GM21526 (cell line): ENCODE data around the gene PITX2.

Experiments used
- ATAC-seq: cut with Tn5 transposase; IDR thresholded peaks from one replicate; pipeline ENCODE4 v1.9.1; 2021; ENCODE audit warnings: moderate library complexity; ENCODE audit not compliant: unreplicated experiment, low FRiP score

The PITX2 gene

DNA sequence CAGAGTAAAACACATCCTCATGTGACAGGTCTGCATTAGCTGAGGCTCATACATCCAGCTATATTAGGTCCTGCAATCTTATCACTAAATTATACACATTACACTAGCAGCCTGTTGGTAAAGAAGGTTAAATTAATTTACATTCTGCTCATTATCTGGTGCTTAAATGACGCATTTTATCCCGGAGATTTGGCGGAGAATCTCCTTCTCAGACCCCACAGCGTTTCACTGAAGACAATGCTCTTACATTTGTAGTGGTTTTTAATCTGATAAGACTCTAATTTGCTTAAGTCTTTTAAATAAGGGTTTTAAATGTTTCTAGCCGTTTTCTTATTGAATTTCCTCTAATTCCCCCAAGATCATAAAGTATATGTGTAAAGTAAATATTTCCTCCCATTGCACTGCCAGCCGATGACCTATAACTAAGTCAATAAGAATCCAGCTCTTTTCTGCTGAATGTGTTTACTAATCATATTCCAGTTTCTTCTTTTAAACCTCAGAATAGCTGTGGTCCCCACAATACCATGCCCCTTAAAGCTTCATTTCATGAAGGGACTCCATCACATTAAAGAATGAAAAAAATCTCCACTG lies 2.1 kb upstream of the PITX2 start:
- no peak for ATAC-seq

DNA sequence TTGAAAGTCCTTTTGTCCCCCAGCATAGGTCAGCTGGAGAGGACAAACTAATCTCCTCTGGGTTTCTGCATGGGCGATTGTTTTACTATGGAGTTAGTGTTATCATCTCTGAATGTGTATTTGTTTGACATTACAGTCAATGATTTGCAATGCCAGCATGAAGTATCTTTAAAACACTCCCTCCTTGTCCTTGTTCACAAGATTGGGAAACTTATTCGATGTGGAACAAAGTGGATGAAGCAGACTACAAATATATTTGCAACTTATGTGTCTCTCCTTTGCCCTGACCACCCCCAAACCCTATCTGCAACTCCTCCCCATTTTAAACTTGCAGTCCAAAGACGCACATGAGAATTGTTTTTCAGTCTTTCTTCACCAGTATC lies 1.5 kb upstream of the PITX2 start:
- ATAC-seq = no peak

DNA sequence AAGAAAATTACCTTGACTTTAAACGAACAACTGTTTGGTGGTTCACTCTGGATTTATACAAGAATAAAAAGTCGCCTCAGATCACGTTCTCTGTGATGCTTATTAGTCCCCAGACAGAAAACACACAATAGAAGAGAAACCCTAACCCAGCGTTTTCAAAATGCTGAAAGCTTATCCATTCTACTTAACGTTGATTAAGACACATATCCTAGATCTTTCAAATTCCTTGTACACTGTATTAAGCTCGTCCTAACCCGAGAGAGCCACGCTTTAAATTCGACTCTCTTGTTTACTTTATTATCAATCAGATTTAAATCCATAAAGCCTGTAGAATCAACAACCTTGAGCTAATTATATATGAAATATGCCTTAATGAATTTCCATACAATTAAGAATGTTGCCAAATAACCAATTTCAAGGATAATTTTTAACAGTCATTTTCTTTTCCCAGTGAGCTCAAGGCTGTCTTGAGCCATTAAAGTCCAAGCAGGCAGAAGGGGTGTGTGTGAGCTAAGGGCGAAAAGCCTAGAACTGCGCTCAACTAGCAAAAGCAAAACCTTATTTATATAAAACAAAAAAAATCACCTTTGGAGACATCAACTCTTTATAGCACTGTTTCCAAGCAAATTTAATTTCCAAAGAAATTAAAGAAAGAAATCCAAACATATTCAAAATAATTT lies 981 bp upstream of the PITX2 start:
- no peak for ATAC-seq

DNA sequence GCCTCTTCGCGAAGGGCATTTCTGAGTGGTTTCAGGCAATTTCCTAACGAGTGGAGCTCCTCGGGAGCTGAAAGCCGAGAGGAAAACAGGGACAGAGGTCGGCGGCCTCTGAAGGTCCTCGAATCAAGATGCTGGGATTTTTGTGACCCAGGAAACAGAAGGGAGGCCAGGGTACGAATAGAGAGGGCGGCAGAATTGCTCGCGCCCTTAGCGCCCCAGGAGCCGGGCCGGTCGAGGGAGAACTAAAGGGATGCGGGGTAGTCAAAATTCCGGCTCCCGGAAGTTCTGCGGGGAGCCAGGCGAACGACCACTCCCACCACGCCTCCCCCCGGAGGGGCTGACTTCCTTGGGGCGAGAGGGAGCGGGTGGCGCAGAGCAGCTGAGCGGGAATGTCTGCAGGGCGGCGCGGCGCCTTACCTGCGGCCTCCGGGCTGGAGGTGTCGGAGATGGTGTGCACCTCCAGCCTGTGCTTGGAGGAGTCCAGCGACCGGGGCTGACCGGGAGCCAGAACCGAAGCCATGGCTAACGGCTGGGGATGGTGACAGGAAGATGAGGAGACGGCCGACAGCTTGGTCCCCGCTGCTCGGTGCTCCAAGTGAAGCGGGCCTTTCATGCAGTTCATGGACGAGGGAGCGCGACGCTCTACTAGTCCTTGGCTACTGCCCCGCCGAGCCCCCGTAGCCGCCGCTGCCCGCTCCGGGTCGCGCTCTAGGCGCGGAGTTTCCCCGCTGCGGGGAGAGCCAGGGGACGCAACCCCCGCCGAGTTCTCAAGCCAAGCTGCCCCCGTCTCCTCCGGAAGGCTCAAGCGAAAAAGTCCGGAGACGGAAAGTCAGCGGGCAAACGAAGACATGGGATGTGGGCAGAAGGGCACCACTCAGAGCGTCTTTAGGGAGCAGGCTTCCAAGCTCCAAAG lies 782 bp downstream of the PITX2 start:
- no peak for ATAC-seq

DNA sequence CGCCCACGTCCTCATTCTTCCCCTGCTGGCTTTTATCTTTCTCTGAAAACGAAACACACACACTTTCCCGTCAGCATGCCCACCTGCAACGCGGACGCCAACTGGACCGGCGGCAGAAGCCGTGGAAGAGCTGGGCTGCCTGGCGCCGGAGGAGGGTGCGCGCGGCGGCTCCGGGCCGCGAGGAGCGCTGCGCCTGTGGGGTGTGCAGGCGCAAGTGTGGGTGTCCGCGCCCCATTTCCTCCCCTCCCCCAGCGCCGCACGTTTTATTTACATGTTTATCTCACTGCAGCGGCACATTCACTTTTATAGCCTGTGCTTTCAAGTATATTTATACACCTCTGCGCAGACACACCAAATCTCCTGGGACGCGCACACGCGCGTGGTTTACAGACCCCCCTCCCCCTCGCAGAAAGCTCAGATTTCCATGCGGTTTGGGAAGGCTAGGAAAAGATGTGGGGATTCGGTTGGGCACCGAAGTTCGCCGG lies 1.5 kb downstream of the PITX2 start:
- ATAC-seq = no peak

DNA sequence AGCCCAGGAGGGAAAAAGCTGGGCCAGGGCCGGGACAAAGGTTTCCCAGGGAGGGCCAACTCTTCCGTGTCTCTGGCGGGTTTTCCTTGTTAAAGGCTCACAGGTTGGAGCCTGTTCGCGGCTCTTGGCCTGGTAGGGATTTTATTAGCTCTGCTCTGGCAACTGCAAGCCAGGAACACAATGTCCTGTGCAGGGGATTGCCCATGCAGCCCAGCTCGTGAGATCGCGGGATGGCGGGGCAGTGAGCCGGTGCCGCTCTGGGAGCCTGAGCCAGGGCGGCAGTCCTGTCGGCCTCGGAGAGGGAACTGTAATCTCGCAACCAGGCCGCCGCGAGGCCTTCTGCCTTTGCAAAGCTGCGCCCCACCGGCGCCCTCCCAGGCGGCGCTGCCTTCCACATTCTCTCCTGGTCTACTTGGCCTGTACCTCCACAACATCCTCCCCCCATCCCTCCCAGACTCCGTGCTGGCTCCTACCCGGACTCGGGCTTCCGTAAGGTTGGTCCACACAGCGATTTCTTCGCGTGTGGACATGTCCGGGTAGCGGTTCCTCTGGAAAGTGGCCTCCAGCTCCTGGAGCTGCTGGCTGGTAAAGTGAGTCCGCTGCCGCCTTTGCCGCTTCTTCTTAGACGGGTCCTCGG lies 2.1 kb downstream of the PITX2 start:
- no peak for ATAC-seq

DNA sequence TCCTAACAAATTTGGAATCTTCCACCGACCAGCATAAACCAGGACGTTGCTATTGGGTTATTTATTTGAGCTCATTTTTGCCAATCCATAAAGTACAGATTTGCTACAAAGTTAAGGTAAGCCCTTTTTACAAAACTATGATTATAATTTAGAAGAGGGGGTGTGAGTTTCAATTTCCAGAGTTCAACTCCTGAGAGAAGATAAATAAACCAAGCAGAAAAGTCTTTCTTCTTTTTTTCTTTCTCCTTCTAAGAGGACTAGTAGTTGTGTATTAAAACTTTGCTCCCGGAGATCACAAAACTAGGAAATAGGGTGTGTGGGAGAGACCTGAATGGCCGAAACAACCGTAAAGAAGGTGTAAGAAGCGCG lies 2.6 kb downstream of the PITX2 start:
- ATAC-seq = no peak

DNA sequence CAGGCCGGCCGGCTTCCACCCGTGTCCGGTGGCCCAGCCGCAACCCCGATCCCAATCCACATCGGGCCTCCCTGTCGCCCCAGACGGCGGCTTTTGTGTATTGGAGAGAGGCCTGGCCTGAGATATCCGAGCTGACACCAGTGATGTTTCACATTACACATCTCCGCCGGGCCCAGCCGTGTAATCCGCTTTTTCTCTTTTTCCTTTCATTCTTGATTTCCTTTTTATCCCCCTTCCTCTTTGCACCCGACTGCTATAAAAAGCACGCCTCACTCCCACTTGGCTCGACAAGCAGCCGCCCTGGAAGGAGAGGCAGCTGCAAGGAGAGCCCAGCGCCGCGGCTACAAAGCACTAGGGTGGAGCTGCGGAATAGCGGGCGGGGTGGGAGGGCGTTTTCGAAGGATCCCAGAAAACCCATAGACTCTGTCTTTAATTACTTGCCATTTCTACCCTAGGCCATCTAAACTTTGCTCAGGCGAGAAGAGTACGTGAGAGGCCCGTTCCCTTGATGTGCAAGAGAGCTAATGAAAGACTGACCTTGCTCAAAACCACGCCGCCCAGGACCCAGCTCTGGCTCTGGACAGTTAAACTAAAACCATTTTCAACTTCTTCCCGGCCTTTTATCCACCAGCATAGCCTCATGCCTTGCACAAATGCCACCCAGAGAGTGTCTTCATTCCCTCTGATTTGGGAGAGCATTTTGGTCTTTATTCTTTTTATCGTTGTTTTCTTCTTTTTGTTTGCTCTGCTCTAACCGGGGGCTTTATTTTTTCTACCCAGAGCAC lies 3.2 kb downstream of the PITX2 start:
- no peak for ATAC-seq

DNA sequence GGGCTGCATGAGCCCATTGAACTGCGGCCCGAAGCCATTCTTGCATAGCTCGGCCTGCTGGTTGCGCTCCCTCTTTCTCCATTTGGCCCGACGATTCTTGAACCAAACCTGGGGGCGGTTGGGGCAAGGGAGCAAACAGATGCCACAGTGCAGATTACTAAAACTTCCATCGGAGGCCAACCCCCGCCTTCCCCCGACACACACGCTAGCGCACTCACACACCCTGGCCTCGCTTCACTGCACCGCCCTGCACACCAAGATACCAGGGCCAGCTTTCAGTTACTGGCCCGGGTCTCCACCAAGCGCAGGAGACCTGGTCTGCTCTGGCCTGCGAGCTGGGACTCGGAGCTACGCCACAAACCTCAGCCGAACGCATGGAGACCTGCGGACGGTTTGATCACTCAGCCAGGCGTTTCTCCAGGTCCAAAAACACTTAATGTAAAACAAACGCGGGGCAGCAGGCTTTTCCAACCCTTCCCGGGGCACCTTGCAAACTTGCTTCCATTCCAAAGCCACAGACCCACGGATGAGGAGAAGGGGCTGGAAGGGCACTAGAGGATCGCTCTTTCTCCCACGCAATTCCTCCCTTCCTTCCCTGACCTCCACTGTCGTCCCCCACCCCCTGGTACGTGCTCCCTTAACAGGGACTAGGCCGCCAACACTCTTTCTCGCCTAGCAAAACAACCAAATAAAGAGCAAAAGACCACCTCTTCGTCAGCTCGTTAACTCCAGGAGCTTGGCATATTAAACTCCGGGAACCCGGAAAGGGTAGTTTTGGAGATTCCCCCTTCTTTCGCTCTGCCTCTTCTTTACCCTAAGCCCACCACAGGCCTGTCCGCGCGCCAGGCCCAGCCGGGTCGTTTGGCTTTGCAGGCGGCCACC lies 4.1 kb downstream of the PITX2 start:
- ATAC-seq = no peak

DNA sequence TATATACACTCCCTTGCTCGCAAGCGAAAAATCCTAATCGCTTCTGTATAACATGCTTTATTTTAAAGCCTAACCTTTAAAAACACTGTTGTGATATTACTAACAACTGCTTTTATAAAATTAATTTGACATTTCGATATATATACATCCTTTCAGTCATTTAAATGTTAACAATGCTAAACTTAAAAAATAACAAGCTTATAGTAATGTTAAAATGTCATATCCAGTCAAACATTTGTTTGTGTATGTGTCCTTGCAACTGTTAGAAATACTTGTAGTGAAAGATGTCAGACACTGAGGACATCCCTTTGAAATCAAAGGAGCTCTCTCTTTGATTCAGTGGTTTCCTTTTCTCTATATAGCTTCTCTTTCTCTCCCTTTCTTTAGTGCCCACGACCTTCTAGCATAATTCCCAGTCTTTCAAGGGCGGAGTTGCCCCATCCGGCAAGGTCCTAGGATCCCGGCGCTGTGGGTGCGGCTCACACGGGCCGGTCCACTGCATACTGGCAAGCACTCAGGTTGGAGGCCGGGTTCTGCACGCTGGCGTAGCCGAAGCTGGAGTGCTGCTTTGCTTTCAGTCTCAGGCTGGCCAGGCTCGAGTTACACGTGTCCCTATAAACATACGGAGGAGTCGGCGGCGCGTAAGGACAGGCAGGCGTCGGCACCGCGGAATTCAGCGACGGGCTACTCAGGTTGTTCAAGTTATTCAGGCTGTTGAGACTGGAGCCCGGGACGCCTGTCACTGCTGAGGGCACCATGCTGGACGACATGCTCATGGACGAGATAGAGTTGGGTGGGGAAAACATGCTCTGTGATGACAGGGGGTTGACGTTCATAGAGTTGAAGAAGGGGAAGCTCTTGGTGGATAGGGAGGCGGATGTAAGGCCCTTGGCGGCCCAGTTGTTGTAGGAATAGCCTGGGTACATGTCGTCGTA lies 5.0 kb downstream of the PITX2 start:
- no peak for ATAC-seq

DNA sequence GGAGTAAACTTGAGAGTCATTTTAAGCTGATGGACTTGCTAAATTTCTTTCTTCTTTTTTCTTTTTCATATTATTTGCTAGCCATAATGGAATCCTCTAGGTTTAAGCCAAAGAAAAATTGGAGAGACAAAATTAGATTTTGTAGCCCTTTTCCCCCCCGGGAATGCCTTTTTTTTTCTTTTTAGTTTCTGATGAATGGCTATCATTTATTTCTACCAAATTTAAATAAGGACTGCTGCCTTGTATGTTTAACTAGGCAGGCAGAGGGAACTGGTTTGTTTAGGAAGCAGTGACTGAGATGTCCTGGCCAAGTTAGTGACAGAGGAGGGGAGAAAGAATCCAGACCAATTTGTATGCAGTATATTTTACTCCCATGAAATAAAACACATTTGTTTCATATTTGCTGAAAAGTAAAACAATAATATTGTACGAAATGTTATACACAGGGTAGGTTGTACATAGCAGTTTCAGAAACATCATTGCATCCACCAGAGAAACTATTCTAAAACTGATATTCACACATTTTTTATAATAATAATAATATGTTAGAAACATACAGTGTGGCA lies 5.7 kb downstream of the PITX2 start:
- no peak for ATAC-seq

DNA sequence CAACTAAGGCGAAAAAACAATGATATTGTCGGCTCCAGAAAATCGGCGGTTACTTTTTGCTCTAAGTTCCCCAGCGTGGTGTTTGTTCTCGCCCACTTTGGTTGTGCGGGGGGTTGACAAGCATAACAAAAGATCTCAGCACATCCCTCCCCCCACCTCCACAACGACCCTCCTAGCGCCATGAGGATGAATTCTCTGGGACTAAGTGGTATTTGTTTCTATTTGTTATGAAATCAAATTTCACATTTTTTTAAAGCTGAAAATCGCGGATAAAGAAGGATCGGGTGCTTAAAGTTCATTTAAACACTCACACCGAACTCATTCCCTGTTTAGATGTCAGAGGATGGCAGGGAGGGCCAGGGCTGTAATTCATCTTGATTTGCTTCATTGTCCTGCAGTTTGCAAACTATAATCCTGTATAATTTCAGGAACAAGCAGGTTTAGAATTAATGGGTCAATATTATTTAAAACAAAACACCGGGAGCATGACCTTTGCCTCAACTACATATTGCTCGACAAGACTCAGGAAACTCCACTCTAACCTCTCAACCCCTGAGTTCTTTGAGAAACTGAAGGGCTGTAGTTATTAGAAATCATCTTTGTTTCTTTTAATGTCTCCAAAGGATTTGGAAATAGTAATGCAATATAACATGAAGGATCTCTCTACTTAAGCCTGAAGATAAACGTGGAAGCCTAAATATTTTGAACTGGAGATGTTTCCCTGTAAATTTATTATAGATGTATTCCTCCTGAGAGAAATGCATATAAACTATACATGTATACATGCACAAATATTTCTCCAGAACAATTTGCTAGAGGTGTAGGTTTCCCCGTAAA lies 6.4 kb downstream of the PITX2 start:
- no peak for ATAC-seq

DNA sequence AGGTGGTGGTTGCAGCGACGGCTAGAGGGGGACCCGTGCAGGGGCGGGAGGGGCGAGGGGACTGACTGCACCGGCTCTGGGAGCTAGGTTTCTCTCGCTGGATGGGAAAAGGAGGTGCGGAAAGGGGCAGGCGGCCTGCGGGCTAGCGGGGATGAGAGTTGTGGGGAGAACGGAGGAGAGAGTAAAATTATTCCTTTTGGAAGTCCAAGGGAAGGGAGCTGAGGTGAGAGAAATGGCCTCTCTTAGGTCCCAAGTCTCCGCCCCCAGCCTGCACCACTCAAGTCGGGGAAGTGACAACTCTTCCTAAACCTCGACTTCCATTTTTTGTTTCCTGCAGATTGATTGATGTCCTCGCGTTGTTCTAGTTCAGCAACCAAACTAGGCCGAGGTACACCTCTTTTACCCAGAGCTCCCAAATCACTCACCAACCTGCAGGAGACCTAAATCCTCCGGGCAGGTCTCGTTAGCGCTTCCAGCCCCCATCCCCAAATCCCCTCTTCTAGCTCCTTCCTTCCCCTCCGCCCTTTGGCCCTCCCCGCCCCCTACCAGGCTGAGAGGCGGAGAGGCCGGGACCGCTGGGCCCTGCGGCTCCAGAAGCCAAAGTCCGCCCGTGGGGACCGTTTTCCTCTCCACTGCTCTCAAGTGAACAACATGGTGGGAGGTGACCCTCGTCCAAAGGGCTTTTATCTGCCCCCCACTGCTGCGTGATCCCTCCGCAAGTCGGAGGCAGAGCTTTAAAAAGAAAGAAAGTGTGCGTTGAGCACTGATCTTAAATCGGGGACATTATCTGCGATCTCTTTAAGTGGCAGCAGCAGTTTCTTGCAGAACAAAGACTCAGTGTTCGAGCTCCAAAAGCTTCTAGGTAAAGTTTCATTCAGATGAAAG lies 7.3 kb downstream of the PITX2 start:
- no peak for ATAC-seq

DNA sequence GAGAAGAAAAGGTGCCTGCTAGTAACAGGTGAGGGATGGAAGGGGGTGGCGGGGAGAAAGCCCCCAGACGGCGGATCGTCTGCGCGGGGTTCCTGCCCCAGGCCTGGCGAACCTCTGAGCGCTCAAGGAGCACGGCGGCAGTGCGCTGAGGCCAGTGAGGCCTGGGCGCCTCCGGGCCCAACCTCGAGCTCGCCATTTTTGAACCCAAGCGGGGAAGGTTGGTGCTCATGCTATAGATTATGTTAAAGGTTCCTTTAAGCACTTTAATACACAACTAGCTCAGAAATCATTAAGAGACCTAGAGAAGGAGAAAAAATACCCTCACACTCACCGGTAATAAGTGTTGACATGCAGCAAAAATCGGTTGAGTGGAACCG lies 7.9 kb downstream of the PITX2 start:
- no peak for ATAC-seq

DNA sequence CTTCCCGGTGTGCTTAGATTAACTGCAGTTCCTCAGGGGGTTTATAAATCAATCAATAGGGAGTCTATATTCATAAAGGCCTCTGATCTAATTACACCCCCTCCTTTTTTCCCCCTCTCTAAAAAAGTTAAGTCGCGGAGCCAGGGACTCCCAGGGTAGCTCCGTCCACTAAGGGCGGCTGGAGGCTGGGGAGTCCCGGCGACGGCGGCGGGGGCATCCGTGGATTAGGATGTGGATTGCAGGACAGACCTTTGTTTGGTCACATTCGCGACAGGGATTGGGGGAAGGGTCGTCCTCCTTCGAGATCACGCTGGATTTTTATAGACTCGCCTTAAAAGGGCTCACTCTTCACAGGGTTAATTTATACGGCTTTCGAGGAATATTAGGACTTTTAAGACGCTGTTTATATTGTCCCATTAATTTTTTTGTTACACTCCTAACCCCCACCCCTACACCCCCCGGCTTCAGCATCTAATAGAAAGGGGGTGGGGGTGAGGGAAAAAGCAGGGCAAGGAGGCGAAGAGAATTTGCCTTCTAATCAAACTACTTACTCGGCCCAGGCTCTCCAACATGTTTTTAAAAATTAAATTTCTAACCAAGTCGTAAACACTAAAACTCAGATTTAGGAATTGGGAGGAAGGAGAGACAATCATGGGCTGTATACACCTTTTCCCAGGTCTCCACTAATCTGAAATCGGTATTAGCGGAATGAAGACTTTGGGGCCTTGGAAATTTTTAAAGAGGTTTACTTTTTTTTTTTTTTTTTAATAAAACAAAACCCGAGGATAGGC lies 8.5 kb downstream of the PITX2 start:
- ATAC-seq = no peak
